Stimulated activated CD4-positive, alpha-beta T cell treated with anti-CD3 and anti-CD28 coated beads, Interleukin-12 subunit alpha, Interleukin-12 subunit beta, amount 100 ng/mL, for 4 hours (primary cell): Measurements from ENCODE around the gene NAV1.
"Not testable (repeated sequence)": the region's sequence is repeated elsewhere in the genome, so short reads cannot be mapped to it uniquely, and the experiment has no call there.

Source experiments
- DNase-seq: peaks from one replicate; pipeline ENCODE4 v3.0.0-alpha.2; 2020

NAV1 gene, protein sequence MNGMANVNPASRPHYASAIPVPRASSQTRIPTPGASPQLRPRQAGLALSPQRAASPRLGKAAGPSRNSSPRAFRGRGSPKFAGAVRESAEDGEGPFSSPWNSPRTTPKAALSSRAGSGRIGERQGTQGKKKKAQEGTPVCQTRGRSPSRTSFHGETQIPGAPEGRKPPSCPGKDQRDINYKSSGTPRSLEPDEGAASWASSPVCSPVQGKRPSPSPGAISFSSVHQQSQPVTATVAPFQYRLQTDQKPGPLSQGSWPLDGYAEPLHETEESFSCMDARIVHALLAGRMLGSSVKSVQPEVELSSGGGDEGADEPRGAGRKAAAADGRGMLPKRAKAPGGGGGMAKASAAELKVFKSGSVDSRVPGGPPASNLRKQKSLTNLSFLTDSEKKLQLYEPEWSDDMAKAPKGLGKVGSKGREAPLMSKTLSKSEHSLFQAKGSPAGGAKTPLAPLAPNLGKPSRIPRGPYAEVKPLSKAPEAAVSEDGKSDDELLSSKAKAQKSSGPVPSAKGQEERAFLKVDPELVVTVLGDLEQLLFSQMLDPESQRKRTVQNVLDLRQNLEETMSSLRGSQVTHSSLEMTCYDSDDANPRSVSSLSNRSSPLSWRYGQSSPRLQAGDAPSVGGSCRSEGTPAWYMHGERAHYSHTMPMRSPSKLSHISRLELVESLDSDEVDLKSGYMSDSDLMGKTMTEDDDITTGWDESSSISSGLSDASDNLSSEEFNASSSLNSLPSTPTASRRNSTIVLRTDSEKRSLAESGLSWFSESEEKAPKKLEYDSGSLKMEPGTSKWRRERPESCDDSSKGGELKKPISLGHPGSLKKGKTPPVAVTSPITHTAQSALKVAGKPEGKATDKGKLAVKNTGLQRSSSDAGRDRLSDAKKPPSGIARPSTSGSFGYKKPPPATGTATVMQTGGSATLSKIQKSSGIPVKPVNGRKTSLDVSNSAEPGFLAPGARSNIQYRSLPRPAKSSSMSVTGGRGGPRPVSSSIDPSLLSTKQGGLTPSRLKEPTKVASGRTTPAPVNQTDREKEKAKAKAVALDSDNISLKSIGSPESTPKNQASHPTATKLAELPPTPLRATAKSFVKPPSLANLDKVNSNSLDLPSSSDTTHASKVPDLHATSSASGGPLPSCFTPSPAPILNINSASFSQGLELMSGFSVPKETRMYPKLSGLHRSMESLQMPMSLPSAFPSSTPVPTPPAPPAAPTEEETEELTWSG (N-terminal part only)

DNA sequence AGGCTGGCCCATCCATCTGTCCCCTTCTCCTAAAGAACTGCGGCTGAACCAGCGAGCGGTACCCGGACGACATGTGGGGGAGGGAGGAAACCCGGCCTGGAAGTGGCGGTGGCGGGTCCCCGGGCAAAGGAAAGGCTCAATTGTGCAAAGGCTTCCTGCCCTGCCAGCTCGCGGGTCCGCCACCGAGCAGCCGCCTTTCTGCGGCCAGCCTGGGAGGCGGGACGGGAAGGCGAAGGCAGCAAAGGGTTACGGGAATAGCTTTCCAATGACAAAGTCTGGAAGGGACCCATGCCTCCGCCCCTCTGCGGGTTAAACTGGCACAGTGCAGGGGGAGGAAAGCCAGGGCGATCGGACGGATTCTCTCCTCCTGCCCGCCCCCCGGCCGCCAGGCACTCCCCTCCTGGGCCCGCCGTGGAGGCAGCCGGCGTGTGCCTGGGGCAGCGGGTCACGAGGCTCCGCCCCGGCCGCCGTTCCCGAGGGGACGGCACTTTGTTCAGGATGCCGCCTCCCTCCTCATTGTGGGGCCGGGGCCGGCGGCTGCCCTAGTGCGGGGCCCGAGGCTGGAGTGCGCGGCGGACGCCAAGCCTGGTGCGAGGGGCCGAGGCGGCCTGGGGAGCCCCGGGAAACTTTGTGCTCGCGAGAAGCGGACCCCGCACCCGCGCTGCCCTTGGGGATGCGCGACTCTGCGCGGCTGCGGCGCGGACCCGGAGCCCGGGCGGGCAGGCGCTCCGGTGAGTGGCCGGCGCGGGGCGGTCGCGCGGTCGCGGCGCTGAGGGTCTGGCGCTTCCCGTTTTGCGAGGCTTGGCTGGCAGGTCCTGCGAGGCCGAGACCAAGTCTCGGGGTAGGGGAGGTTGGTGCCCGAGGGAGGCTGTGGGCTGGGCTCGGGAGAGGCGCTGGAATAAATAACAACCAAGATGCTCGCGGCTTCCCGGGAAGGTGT, at the start of gene NAV1:
NAV1 (plus strand) TSS at position 516 of the 940 bp plus-strand sequence. CDS start 83,758 bp downstream, outside the sequence.
- peak; percentile 4 for DNase-seq

DNA sequence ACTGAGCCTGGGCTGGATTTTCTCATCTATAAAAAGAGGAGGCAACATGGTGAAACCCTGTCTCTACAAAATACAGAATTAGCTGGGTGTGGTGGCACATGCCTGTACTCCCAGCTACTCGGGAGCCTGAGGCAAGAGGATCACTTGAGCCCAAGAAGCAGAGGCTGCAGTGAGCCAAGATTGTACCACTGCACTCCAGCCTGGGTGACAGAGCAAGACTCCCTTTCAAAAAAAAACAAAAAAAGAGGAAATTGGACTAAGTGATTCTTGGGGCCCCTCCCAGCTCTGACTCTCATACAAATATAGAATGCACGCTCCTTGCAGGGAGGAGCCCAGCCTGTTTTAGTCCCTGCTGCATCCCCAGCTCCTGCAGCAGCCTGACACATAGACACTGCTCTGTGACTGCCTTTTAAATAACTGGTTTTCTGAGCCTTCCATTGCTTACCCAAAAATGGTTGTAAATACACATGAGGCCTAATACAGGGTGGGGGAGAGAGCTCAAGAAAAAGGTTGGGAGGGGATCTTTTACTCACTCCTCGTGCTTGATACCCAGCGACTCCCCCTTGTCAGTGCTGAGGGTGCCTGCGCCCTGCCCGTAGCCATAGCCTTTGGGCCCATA, 49.2 kb upstream of the NAV1 start:
- no peak for DNase-seq

DNA sequence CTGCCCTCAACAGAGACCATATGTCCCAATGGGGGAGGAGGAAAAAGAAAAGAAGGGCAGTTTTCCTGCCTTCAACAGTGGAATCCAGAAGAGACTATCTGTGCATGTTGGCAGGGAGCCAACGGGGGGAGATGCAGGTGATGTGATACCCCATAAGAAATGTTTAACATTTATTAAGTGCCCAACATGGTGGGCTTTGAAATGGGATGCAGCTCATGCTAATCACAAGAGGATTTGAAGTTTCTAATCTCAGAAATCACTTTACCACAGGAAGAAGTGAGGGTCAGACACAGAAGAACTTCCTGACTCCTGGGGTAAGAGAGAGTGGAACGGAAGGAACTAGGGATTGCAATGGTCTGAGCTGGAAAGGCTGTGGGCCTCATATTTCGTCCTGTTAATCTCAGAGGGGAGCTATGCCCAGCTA, 48.2 kb upstream of the NAV1 start:
- DNase-seq = no peak

DNA sequence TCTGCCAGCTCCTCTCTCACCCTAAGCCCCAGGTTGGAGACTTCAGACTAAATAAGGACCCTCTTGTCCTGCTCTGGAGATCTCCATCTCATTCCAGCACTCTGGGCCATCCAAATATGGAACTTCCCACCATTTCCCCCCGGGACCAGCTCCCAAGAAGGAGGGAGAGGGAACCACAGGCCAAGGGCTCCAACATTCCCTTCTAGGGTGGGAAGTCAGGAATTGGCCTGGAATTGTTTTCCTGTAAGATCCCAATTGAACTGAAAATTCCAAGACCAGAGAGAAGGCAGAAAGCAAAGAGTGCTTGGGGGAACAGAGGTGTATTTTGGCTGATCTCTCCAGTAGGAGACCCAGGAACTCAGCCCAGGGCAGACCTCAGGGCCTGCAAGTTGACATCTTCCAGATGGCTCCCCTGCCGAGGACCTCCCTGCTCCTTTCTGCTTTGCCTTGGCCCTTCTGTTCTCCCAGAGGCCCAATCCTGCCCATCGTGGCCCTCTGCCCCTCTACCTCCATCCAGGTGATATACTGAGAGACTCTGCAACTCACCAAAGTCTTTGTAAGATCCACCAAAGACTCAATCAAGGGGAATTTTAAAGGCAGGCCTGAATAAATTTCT, 46.9 kb upstream of the NAV1 start:
- DNase-seq = no peak

DNA sequence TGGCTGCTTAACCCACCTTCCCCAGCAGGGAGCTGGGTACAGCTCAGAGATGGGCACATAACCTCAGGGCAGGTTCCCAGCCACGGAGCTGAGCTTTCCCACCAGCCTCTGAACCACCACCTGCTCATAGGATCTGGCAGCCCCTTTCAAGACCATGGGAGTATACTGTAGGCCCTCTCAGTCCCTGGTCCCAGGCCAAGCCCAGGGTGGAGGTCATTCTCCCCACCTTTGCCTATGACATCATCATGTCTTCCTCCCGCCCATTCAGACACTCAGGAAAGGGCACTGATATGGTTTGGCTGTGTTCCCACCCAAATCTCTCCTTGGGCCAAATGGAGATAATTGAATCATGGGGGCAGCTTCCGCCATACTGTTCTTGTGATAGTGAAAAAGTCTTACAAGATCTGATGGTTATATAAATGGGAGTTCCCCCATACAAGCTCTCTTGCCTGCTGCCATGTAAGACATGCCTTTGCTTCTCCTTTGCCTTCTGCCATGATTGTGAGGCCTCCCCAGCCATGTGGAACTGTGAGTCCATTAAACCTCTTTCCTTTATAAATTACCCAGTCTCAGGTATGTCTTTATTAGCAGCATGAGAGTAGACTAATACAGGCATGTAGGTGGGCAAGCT, 45.8 kb upstream of the NAV1 start:
- DNase-seq = not testable (repeated sequence)

DNA sequence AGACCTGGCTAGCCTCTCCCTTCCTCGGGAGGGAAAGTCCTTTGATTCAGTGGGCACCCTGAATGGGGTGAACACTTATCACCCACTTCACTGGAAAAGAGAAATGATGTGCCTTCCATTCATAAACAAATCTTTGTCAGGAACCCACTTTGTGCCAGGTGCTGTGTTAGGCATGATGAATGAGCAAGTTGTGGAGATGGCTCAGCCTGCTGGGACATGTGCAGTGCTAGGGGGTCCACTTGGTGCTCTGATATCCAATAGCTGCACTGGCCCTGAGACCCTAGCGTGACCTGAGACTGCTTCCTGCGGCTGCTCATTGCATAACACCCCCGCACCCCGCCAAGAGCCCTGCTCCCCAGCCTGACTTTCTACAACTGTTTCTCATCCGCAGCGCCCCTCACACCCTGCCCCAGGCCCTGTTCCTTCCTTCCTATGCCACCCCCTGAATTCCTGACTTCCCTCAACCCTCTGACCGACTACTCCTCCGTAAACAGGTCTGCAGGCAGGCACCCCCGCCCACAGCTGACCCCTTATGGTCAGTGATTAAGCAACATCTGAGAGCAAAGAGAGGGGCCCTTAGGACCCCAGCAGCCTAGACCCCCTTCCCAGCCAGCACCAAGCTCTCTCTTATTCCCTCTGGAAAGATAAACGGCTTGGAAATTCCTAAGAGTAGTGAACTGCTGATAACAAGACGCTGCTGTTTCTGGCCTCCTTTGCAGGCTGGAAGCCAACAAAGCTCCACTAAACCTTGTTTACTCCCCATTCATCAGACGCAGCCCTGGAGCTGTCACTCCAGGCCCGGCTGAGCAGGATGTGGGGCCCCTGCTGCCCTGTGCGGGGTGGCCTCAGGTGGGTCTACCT, 44.9 kb upstream of the NAV1 start:
- DNase-seq = no peak

DNA sequence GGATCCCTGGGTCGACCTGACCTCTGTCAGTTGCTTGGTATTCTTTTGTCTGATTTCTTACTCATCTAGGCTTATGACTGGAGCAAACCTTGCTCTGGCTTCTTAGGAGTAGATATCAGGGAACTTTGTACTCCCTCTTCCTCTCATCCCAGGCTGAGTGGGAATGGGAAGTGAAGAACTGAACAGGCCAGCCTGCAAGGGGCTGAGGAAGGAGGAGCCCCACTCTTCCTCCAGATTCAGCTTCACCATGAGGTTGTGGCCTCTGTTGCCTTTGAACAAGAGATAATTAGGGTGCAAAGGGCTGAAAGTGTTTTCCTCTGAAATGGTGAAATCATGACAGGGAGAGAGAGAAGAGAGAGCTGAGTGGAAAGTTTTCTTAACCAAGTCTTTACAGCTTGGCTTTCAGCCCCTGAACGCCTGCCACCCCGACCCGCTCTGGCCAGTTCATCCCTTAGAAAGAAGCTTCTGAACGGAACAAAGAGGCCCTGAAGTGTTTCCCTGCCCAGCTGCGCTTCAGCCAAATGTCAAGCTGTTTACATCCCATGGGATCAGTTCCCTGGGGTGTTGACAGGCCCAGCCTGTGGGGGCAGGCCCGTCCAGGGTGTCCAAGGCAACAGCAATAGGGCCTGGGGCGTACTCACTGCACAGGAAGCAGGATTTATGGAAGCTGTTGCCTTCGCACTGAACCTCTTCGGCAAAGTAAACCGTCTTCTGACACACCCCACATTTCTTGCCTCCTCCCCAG, 43.2 kb upstream of the NAV1 start:
- DNase-seq = no peak

DNA sequence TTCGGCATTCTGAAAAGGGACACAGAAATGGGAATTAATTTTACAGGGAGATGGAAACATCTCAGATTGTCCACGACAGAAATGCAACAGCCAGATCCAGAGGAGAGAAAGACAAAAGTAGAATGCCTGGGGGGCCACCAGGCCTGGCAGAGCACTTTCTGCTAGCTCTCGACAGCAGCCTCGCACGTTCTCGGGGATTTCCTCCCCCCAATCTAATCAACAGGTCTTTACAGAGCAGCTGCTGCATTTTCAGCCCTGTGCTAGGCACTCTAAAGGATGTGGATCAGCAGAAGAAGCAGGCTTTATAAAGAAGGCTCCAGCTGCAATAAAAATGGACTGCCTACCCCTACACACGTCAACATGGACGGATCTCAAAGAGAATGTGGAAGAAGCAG, 42.6 kb upstream of the NAV1 start:
- no peak for DNase-seq

DNA sequence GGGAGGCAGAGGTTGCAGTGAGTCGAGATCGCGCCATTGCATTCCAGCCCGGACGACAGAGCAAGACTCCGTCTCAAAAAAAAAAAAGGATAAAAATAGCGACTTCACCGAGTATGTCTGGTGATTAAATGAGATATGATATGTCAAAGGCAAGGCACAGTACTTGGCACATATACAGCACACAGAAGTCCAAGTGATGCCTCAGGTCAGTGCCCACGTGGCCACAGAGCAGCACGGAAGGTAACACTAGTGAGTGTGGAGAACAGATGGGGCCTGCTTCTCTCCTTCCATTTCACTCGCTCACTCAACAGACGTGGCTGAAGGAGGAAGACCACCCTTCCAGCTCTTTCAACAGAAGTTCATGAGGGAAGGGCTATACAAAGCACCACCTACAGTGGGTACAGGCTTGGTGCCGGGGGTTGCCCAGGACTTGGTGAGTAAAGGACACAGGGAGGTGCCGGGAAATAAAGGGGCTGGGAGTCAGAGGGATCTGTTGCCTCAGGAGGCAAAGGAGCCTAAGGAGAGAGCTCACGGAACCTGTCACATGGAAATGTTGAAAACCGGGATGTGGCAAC, 40.9 kb upstream of the NAV1 start:
- DNase-seq = no peak

DNA sequence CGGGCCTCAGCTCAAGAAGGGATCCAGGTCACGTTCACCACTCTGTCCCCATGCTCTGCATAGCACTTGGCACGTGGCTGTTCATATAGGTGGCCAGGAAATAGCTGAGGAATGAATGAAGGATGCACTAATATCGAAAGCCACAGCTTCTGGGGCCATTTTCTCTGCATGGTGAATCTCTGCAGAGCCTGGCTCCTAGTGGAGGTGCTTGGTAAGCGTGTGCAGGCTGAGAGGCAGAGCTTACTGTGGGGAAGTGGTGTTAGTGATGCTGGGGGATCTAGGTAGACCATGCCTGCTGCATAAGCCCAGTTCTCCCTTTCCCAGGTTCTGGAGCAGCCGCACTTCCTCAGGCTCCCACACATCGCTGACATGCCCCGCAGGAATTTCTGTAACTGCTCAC, 40.3 kb upstream of the NAV1 start:
- no peak for DNase-seq

DNA sequence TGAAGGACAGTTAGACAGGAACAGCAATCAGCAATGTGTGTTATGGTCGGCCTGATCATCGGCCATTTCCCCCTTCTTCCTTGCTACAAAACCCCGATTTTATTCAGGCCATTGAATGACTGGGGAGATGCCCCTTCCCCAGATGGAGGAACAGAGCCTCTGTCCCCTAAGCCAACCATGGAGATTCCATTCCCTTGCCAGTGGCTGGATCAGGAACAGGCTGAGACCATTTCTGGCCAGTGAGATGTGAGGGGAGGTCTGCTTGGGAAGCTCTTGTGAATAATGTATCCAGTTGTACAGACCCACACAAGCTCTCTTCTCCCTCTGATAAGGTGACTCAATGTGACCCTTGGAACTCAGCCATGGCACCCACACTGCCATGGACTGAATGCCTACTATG, 39.7 kb upstream of the NAV1 start:
- no peak for DNase-seq

DNA sequence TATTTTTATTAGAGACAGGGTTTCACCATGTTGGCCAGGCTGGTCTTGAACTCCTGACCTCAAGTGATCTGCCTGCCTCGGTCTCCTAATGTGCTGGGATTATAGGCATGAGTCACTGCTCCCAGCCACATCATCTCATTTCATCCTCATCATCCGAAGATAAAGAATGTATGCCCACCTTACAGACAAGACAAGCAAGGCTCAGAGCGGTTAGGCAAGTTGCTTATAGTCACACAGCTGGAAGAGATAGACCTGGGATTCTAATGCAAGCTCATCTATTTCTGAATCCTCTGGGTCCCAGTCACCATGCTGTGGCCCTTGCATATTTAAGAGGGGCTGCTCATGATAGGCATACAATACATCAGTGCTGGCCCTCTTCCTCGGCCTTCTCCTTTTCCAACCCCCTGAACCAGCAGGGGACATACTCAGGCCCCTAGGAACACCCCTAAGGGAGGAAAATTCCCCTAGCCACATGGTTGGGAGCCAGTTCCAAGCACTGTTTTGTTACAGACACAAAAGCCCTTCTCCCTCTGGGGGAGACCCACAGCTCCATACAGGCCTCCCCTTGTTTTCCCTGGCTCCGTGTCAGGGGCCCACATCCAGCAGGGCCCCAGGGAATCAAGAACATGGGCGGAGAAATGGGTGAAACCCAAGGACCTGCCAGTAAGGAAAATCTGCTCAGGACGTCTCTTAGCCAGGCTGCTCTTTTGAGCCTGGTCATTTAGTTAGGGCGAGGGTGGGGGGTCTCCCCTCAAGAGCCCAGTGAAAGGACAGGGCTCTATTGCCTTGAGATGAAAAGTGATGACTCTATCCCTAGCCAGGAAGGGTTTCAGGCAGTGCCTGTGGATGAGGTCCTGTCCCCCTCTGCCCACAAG, 38.9 kb upstream of the NAV1 start:
- no peak for DNase-seq

DNA sequence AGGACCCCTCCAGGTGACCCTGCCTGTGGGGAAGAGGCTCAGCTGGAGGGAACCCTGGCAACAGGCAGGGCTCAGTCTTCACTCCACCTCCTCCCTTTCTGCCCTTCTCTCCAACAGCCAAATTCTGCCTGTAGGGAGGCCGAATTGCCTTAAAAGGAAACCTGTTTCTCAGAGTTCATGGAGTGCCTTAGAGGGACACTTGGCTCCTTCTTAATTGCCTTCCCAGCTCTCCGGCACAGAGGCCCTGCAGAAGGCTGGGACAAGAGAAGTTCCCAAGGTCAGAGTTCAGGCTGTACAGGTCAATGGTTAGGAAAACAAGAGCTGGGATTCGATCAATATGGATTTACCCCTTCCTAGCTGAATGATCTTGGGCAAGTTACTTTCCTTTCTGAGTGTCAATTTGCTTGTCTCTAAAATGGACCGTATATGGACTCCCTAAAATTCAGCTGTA, 38.2 kb upstream of the NAV1 start:
- no peak for DNase-seq

DNA sequence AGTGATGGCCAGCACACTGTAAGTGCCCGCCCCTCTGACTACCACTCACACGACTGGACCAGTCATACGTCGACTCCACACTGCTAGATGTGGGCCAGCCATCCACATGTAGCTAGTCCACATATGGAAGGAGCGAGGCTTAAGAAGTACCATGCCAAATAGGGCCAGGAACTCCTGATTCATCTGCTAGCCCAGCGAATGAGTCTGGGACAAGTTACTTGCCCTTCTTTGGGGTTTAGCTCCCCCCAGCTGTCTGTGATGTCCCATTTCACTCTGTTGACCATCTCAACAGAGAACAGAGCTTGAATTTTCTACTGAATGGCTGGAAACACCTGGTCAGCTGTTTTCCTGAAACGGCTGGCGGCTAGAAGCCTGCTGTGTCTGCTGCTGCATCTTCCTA, 37.8 kb upstream of the NAV1 start:
- DNase-seq = no peak

DNA sequence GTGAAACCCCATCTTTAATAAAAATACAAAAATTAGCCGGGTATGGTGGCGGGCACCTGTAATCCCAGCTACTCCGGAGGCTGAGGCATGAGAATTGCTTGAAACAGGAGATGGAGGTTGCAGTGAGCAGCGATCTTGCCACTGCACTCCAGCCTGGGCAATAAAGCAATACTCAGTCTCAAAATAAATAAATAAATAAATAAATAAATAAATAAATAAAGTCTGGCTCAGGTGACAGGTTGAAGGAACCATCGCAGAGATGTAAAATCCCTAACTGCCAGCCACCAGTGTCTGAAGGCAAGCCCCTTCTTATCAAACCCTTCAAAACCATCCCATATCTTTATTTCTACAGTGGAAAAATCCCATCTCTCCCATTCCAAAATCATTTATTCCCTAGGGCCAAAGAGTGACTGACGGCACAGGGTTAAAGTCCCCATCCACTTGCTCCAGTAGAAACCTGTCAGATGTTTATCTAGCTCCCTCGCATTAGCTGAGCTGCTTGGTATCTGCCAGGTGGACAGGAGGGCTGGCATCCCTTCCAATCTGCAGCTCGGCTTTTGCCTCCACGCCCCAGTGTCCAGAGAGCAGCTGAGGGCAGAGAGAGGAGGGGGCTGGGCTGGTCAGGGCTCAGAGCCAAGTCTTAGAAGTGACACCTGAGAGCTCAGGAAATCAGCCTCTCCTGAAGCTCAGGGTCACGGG, 37.0 kb upstream of the NAV1 start:
- DNase-seq = no peak

DNA sequence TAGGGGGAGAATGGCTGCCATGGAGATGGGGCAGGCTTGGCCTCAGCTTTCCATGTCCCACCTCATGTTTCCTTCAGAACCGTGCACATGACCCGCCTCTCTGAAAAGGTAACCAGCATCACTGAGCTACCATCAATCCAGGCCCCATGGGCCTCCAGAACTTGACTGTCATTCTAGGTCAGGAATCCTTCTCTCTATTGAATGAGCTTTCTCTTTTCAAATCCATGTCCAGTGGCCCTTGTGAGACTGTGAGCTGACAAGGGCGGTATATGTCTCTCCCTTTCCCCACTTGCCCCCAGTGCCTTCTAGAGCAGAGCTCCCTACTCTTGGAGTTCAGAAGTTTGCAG, 36.4 kb upstream of the NAV1 start:
- DNase-seq = no peak
